Activated CD4-positive, alpha-beta T cell treated with anti-CD3 and anti-CD28 coated beads, Interleukin-2, amount 50 U/mL, for 24 hours (primary cell): ENCODE measurements around the gene RGS14.
"Not testable (repeated sequence)": the region's sequence is repeated elsewhere in the genome, so short reads cannot be mapped to it uniquely, and the experiment has no call there.

Experiments
- DNase-seq, 2 donors: peaks; one replicate each; pipeline ENCODE4 v3.0.0-alpha.2; 2020; ENCODE audit warnings: low read depth in 1 of 2, low spot score in 1 of 2

Gene RGS14

DNA sequence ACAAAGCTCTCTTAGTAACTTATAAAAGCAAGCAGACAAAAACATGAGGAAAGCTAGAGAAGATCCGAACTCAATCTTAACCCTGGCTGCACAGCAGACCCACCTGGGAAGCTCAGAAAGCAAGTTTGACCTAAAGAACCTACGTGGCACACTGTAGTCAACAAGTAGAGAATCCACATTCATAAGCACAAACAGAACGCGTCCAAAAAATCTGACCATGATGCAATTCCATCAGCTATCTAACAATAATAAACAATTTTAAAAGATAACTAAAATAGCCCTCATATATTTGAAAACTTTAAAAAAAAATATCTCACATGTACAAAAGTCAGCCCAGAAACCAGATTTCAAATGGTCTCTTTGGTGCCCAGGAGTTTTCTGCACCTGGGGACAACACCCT lies 10.9 kb upstream of the RGS14 start:
- no peak for DNase-seq

DNA sequence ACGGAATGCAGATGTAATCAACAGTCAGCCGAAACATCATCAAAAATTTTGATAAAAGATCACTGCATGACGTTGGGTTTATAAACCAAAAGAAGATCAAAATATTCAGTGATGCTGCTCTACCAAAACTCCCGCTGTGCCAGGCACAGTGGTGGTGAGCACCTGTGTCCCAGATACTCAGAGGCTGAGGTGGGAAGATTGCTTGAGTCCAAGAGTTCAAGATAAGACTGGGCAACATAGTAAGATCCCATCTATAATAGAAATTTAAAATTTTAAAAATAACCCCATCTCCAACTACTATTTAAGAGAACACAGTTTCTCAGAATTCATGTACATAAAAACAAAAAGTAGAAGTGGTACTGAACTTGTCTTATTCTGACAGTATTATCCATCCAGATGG lies 10.0 kb upstream of the RGS14 start:
- DNase-seq: no peak

DNA sequence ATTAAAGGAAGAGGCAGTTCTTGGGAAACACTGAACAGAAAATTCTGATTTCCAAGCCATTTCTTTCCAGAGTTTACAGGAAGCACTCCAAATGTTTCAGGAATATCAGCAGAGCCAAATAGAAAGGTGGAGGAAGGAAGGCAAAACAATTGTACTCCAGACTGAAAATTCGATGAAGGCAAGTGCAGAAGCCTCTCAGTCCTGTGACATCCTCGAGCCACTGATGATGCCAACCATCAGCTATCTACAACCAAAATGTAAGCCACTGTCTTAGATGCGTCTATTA lies 8.4 kb upstream of the RGS14 start:
- DNase-seq: no peak

DNA sequence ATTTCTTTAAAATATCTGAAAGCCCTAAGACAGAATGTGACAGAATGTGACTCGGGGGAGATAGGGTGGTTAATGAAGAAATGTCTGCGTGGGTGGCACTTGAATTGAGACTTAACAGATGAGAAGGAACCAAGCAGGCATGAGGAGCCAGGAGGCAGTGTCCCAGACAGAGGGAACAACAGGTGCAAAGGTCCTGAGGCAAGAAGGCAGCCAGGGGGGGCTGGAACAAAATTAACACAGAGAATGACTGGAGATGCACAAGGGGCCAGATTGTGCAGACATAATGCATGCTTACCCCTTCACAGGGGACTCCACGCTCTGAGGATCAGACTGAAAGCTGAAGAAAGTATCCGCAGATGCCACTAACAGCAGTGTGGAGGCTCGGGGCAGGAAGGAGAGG lies 8.0 kb upstream of the RGS14 start:
- no peak for DNase-seq

DNA sequence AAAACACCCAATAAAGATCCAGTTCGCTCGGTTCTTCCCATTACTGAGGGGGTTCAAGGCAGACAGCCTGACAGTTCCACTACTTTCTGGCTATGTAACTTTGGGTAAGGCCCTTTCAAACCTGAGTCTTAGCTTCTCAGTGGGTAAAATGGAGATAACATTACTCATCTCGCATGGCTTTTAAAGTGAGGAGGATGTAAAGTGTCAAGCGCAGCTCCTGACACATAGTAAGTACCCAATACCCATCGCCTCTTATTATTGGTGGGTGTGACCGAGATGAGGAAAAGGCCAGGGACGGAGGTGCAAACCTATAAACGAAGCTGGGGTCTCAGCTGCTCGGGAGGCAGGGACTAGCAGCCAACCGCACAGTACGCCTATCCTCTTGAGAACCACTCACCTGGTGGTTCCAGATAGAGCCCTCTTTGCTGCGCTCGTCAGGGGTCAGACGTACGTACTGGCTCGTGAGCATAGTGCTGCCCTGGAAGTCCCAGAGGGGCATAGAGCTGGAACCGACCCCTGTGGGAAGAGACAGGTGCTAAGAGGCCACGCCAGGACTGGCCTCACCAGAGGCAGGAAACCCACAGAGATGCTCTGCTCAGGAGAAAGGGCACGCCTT lies 6.8 kb upstream of the RGS14 start:
- no peak for DNase-seq

DNA sequence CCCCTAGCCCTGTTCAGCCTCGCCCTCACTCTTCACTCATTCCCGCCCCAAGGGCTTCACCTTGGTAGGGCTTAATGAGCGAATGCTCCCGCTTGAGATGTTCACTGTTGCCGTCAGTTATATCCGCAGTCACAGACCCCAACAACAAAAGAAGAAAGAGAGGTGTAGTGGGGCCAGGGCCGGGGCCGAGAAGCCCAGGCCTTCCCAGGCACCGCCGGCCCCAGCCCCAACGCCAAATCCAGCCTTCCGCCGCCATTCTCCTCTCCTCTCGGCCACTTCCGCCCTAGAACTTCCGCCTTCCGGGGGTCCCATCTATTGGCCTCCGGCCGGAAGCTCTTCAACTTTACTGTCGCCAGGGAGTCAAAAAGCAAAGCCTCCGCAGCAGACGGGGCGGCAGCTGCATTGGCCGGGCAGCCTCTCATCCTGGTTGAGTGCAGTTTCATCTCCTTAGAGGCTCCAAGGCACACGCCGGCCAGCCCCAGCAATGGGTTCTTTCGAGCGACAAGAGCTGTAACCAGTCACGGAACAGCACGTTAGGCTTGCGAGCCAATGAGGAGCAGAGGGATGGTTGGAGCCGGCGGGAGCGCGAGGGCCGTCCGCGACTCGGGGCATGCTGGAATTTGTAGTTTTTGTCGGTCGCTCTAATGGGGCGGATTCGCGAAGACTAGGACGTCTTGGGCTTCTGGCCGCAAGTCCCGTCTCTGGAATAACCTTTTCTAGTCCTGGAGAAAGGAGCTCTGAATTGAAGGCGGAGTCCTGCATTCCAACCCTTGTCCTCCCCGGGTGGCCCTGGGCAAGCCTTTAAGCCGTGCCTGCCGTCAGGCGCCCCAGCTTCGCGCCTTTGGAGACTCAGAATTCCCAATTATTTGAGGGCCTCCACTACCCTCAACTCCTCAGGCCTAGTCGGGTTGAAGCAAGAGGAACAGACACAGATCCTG lies 6.1 kb upstream of the RGS14 start, which contains the start of gene LMAN2:
Gene LMAN2, minus strand, starts transcription at position 277 of the 938 bp plus-strand sequence. Its CDS starts 21 bp downstream, at position 256.
- peak; percentile 86 to 89 for DNase-seq

DNA sequence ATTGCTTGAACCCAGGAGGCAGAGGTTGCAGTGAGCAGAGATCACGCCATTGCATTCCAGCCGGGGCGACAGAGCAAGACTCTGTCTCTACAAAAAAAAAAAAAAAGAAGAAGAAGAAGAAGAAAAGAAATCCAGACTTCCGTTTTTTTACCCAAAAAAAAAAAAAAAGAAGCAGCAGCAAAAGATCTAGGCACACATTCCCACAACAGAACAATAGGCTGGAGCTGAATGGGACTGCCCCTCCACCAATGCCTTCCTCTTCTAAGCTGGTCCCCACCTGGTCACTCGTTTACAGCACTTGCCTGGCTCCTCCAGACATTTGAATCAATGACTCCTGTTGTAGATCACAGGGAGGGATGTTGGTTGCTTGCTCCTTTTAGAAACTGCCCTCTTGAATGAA lies 4.6 kb upstream of the RGS14 start:
- no peak for DNase-seq

DNA sequence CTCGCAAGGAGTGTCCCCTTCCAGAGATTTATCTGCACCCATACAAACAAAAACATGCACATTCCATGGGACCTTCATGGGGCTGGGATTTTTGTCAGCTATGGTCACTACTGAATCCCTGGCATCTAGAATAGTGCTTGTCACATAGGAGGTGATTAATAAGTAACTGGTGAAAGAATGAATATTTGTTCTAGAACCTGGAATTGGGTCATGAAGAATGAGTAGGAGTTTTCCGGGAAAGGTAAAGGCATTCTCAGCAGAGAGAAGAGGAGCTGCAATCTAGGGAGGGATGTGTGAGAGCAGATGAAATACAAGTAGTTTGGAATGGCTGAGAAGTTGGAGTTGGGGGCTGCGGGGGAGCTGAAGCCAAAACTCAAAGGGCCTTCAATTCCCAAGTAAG lies 3.5 kb upstream of the RGS14 start:
- DNase-seq: no peak

DNA sequence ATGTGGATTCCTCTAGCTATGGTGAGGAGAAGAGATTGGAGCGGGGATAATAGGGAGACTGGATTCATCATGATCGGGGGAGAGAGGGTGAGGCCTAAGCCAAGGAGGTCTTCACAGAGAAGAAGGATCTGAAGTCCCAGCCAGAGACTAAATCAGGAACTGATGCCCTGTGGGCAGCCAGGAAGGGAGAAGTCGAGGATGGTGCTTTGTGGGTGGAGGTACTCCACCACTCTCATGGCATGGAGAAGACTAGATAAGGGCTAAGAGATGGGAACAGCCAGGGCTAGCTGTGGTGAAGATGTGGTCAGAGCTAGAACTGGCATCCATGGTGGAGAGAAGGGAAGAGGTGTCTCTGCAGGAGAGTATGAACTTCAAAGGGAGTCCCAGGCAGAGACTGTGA lies 3.0 kb upstream of the RGS14 start:
- no peak for DNase-seq

DNA sequence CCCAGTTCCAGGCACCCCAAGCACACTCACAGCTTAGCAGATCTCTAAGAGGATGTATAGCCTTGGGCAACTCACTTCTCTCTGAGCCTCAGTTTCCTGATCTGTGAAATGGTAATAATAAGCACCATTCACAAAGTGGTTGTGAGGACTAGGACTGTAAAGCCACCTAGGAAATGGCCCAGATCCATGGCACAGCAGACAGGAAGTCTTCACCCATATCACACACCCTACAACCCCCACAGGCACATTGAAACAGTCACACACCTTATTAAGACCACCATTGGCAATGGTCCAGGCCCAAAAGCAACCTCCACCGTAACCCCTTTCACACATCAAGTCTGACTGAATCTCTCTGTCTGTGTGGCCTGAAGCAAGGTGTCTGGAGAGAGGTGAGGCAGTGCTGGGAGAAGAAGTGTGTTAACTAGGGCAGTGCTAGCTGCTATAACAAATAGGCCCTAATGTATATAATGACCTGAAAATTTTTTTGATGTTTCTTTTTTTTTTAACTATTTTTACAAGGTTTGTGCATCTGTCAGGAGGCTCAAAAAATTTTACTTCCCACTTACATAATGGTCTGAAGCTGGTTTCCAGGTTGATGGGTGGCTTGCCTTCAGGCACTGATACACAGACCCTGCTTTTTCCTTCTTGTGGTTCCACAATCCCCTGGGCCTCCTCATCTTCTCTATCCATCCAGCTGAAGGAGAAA lies 2.4 kb upstream of the RGS14 start:
- DNase-seq: no peak

DNA sequence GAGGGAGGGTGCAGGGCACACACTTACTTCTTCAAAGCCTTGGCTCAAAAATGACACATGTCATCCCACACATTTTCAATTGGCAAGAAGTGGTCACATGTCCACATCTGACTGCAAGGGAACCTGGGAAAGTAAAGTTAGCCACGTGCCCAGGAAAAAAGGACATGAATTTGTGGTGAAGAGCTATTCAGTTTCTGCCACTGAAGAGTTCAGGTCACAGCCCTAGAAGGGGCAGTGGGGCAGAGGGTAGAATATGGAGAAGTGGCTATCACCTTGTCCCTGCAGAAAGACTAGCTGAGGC lies 1.9 kb upstream of the RGS14 start:
- DNase-seq: no peak

DNA sequence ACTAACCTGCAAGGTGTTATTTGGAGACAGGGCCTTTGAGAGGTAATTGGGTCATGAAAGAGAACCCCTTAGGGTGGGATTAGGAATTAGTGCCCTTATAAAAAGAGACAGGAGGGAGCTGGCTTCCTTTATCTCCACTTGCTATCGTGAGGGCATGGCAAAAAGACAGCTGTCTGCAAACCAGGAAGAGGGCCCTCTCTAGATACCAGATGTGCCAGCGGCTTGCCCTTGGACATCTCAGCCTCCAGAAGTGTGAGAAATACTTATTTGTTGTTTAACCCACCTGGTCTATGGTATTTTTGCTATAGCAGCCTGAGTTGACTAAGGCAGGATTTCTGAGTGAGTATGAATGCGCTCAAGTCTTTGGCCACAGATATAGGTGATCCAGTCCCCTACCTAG lies 978 bp upstream of the RGS14 start:
- DNase-seq: no peak

DNA sequence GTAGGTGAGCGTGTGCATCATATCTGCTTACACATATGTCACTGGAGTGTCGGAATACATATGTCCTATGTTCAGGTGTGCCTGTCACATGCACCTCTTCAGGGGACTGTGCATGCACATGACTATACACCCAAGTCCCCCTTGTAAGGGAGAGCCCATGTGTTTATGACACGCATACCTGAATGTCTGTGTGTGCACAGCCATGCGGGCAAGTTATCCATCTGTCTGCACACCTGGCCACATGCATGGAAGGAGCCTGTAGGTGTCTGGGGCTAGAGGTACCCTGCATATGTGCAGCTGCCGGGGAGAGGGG lies 622 bp upstream of the RGS14 start:
- no peak for DNase-seq

DNA sequence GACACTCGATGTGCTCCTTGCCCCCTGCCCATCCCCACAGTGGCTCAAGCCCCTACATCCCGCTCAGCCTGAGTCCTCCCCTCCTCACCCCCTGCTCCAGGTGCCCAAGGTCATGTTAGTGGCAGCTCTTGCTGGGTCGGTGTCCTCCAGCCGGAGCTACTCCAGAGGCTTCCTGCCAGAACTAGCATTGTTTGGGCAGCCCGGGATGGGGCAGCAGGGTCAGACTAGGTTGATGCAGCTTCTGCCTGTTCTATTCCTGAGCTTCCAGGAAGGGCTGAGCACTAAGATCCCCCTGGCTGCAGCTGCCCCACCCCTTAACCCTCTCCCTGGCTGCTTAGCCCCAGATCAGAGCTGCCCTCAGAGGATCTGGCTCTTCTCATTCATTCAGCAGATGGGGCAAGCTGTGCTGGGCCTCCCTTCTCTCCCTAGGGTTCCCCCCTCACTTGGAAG lies 671 bp downstream of the RGS14 start:
- no peak for DNase-seq

DNA sequence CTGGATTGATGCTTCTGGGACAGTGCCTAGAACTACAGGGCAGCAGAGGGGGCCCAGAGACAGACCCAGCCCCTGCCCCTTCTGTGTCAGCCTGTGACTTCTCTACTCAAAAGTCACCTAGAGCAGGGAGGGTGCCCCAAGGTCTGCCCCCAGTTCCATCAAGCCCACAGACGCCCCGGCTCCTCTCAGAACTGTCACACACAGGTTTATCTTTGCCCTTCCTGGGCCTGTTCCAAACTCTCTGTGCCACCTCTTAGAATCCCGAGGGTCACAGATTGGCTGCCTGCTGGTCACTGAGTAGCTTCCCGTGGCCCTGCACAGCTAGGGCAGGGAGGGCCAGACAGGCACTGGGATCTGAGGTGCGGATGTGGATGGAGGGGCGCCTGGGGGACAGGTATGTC lies 1.7 kb downstream of the RGS14 start:
- DNase-seq: no peak

DNA sequence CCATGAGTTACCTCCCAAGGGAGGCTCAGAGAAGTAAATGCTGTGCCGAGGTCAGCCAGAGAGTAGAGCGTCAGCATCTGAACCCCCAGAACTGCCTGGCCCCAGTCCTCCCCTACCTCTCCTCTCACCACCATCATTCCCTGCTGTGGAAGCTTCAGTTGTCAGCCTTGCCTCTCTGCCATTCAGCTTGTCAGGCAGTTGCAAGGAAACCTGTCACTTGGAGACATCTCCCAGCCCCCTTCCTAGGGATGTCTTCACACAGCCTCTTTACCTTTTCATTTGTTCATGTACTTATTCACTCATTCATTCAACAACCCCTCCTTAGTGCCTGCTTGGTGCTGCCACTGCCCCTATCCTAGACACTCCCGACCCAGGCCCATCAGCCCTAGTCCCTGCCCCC lies 2.1 kb downstream of the RGS14 start:
- no peak for DNase-seq

DNA sequence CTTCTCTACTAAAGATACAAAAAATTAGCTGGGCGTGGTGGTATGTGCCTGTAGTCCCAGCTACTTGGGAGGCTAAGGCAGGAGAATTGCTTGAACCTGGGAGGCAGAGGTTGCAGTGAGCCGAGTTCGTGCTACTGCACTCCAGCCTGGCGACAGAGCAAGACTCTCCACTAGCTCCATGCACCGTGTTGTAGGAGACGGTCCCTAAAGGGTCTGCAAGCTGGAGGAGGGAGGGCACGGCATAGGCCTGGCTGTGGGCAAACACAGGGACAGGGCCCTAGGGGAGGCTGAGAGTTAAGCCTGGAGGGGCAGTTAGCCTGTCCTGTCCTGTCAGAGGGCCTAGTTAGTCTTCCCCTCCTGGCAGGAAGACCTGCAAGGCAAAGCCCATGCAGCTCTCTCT lies 3.0 kb downstream of the RGS14 start:
- not testable (repeated sequence) for DNase-seq

DNA sequence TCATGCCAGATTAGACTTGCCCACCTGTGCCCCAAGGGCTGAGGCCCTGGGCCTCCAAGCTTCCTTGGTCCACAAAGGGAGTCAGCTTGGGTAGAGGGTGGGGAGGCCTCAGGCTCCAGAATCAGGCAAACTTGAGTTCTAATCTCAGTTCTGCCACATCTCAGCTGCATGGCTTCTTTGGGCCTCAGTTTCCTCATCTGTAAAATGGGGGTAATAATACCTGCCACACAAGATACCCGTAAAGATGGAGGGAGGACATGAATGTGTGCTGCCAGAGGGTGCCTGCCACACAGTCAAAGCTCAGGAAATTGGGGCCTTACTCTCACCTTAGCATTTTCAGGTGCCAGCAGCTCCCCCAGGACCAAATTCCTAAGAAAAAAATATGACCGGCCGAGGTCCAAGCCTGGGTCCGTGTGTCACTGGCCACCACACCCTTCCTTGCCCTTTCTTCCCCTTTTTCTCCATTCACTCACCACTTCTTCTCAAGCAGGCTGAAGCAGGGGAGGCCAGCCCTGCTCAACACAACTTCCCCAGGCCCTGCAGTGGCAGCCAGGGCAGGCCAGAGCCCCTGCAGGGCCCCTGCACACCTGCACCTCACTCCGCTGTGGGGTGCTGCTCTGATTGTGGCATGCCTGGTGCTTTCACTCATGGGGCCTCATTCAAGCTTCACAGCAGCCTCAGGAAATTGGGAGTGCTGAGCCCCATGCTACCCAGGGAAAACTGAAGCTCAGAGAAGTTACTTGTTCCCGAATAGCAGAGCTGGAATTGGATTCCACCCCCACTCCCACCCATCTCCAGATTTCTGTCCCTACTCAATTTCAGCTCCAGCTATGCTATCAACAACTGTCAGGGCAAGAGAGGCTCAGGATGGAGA lies 3.9 kb downstream of the RGS14 start:
- no peak for DNase-seq

DNA sequence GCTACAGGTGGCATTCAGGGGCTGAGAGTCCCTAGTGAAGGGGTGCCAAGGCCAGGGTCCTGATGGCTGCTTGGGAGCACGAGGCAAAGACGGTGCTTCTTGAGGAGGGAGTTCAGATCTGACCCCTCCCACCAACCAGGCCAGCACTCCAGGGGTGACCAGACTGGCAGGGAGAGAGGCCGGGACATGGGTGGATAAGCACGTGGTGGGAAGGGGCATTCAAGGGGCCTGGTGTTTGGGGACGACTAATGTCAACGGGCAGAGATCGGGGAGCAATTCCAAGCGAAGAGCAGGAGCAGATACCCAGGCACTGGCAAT lies 4.5 kb downstream of the RGS14 start:
- DNase-seq: no peak

DNA sequence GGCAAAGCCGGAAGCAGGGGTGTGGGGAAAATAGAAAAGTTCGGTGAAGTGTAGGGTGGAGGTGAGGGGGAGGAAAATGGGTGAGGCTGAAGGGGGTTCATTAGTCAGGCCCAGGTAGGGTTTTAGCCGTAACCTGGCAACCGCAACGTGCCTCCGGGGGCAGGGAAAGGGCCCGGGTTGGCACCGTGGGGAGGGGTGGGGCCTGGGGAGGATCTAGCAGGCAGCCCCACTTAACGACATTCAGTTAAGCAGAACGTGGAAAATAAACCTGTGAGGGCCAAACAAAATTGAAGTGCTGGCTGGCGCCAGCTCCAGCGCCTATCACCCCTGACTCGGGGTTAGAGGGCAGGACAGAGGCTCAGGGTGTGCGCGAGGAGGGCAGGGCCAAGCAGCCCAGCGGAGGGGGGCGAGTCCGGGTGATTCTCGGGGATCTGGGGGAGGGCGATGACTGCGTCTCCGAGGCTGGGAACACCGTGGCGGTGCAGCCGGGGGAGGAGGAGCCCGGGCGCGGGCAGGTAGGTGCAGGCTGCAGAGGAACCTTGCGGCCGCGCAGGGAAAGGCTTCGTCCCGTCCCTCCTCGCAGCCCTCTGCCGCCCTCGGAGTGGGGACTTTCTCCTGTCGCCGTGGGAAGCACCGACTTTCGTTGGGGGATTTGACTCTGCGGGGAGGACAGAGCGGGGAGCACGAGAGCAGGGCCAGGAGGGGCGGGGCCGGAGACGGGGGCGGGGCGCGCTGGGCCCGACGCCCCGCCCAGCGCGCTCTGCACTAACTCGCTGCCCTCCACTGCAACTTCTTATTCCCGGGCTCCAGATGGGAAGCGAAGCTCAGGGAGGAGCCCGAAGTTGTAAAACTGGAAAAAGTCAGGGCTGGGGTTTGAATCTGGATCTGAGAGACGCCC lies 5.1 kb downstream of the RGS14 start:
- DNase-seq: peak; percentile 43 to 49

DNA sequence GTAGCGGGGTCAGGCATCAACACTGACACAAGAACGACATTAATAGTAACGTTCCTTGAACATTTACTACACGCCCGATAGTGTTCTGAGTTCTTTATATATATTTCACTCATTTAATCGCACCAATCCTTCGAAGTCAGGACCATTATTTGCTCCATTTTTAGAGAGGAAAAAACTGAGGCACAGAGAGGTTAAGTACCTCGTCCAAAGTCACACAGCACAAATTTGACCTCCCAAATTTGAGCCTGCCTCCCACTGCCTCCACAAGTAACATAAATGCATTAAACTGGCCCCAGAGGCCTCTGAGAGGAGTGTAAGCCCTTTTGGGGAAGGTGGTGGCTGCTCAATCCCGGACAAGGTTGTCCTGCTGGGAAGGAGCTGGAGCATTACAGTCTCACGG lies 5.8 kb downstream of the RGS14 start:
- no peak for DNase-seq
